ENCODE data around the gene ATP8A2.

Gene ATP8A2

DNA sequence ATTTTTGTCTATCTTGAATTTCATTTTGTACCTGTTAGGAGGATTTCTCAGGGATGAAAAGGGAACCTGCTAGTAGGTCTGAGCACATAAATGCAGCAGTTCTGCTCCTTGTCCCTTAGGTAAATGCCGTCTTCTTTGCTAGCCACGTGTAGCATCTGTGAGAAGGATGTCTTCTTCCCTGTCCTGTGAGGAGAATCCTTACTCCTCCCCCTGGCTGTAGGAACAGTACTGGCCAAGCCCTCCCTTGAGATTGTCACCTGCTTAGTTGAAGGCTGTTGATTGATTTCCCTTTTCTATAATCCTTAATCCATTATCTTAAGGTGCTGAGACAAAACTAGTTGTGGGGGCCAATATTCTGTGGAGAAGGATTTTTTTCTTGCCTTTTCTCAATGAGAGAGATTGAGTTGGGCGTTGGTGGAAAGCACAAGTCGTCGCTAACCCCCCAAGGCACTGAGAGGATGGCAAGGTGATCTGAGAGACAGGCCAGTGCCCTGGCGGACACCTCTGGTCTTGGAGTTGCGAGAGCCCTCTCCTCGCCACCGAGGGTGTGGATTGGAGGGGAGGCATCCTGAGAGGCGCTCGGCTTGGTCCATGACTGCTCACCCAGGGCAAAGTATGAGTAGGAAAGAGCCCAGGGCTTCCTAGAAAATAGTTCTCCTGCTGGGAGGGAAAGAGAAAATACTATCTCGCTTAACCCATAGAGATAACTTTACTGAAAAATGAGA is 216.7 kb downstream of the ATP8A2 start:
- H3K27ac ChIP-seq, result no peak overlapping the region
- TF ChIP-seq ZFX (IDR thresholded peaks at IDR 0.05), result no peak
- TF ChIP-seq, protein P1, sequence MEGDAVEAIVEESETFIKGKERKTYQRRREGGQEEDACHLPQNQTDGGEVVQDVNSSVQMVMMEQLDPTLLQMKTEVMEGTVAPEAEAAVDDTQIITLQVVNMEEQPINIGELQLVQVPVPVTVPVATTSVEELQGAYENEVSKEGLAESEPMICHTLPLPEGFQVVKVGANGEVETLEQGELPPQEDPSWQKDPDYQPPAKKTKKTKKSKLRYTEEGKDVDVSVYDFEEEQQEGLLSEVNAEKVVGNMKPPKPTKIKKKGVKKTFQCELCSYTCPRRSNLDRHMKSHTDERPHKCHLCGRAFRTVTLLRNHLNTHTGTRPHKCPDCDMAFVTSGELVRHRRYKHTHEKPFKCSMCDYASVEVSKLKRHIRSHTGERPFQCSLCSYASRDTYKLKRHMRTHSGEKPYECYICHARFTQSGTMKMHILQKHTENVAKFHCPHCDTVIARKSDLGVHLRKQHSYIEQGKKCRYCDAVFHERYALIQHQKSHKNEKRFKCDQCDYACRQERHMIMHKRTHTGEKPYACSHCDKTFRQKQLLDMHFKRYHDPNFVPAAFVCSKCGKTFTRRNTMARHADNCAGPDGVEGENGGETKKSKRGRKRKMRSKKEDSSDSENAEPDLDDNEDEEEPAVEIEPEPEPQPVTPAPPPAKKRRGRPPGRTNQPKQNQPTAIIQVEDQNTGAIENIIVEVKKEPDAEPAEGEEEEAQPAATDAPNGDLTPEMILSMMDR (conservative IDR thresholded peaks at IDR 0.05), result no peak

DNA sequence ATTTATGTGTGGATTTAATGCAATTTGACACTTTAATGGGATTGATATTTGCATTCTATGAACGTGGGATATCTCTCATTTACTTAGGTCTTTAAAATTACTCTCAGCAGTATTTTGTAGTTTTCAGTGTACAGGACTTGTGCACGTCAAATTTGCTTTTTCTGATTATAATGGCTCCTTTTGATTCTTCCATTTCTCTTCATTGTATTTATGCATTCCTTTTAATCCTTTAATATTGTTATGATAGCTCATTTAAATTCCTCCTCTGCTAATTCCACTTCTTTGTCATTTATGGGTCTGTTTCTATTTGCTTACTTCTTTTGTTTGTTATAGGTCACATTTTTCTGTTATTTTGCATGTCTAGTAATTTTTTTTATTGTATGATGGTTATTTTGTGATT is 226.6 kb downstream of the ATP8A2 start:
- no peak overlapping the region for H3K27ac ChIP-seq
- no peak for TF ChIP-seq ZFX (IDR thresholded peaks at IDR 0.05)
- TF ChIP-seq, protein P1 (conservative IDR thresholded peaks at IDR 0.05), result no peak

DNA sequence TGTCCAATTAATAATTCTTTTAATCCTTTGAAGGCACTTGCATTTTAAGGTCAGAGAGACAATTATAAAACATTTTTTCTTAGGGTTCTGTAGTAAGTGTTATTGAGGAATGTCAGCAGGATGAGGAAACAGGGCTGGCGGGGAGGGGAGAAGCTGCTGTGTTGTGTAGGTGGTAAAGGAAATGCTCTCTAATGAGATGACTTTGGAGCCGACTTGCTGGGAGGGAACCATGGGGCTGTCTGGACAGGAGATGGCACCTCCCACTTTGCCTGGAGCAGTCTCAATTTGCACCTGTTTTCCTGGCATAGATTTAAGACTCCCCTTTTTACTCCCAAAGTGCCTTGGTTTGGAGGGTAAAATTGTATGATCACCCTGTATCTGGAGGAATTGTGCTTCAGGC is 230.4 kb downstream of the ATP8A2 start:
- TF ChIP-seq ZFX (IDR thresholded peaks at IDR 0.05), result no peak
- TF ChIP-seq, protein P1 (conservative IDR thresholded peaks at IDR 0.05), result no peak
- no peak overlapping the region for H3K27ac ChIP-seq

DNA sequence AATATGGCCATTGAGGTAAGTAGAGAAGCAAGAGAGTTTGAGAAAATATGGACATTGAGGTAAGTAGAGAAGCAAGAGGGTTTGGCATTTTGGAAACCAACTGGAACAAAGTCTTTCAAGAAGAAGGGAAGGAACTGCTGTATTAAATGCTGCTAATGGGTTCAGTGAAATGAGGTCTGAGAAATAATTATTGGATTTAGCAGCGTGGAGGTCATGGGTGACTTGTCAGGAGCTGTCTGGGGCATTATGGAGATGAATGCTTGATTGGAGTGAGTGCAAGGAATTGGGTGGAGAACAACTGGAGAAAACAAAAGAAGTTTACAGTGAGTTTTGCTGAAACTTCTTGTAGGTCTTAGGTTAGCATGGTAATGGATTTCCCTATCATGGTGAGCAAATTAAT is 232.3 kb downstream of the ATP8A2 start:
- TF ChIP-seq ZFX (IDR thresholded peaks at IDR 0.05), result no peak
- TF ChIP-seq, protein P1 (conservative IDR thresholded peaks at IDR 0.05), result no peak
- H3K27ac ChIP-seq, result no peak overlapping the region

DNA sequence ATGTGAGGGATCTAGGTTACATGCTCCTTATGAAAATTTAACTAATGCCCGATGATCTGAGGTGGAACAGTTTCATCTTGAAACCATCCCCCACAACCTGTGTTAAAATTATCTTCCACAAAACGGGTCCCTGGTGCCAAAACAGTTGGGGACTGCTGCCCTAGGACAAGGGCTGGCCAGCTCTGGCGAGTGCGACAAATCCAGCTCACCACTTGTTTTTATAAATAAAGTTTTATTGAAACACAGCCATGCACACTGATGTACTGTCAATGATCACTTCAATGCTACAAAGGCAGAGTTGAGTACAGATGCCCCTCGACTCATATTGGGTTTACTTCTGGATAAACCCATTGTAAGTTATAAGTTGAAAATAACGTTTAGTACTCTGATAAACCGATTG is 235.3 kb downstream of the ATP8A2 start:
- H3K27ac ChIP-seq, result no peak overlapping the region
- TF ChIP-seq ZFX (IDR thresholded peaks at IDR 0.05), result no peak
- TF ChIP-seq, protein P1 (conservative IDR thresholded peaks at IDR 0.05), result no peak

DNA sequence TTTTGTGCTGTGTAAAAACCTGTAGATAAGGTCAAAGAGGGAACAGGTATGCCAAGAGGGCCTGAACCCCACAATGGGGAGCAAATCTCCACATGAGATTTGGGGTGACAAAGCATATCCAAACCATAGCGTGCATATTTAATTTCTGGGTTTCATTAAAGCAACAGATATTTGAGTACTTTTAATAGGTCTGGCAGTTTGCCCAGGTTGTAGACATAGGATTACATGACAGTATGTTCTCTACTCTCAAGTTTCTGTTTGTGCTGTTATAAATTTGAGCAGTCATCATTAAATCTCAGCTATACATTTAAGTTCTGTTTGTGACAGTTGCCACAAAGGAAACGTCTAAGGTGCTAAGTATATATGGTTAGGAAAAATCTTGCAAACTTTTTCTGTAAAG is 236.4 kb downstream of the ATP8A2 start:
- no peak overlapping the region for H3K27ac ChIP-seq
- TF ChIP-seq, protein P1 (conservative IDR thresholded peaks at IDR 0.05), result no peak
- no peak for TF ChIP-seq ZFX (IDR thresholded peaks at IDR 0.05)

DNA sequence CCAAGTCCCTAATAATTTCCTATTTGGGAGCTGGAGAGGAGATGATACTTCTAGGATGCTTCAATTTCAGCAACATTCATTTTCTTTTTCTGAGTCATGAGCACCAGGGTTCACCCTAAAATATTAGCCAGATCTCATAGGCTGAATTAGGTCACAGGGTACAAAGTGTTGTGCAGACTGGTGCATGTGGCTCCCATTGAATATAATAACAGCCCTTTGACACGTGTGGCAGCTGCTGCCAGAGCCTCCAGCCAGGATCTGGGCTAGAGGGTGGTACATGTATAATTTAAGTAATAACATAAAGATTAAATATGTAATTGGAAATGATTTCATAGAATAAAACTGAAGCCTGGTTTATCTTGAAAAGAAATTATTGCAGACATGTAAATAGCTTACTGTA is 244.9 kb downstream of the ATP8A2 start:
- no peak overlapping the region for H3K27ac ChIP-seq
- TF ChIP-seq, protein P1 (conservative IDR thresholded peaks at IDR 0.05), result no peak
- TF ChIP-seq ZFX (IDR thresholded peaks at IDR 0.05), result 0 out of 2 replicates have a peak, but pooled peaks have one; percentile 8
